Mesendoderm (in vitro differentiated cells): Measurements from ENCODE around the gene PLXNB3.
"Not testable (repeated sequence)": the region's sequence is repeated elsewhere in the genome, so short reads cannot be mapped to it uniquely, and the experiment has no call there.

Experiments used
- DNase-seq: peaks from one replicate; pipeline ENCODE4 v3.0.0; 2013
- H2AK5ac ChIP-seq: 2 replicates; pipeline ENCODE4 v1.6.1; 2013; ENCODE audit warnings: low read length, inconsistent platforms
- H2BK120ac ChIP-seq: 2 replicates; pipeline ENCODE4 v1.6.1; 2013; ENCODE audit warnings: low read depth, mild to moderate bottlenecking, low read length, moderate library complexity, mixed read lengths
- H2BK15ac ChIP-seq: replicated peaks from 2 replicates; pipeline ENCODE4 v1.6.1; 2013; ENCODE audit warnings: low read depth, mild to moderate bottlenecking, moderate library complexity
- H2BK5ac ChIP-seq: 2 replicates; pipeline ENCODE4 v1.6.1; 2013; ENCODE audit warnings: low read length, inconsistent platforms
- H3K18ac ChIP-seq: 2 replicates; pipeline ENCODE4 v1.6.1; 2013; ENCODE audit warnings: mild to moderate bottlenecking, low read length, mixed read lengths
- H3K23ac ChIP-seq: one replicate; pipeline ENCODE4 v1.6.1; 2013; ENCODE audit warnings: low read length
- H3K27ac ChIP-seq: 2 replicates; pipeline ENCODE4 v1.5.1; 2013; ENCODE audit warnings: low read depth, mild to moderate bottlenecking, inconsistent platforms, low read length, moderate library complexity
- H3K27me3 ChIP-seq: 2 replicates; pipeline ENCODE4 v1.6.1; 2013; ENCODE audit warnings: low read length, control low read depth, mild to moderate bottlenecking, inconsistent platforms; ENCODE audit not compliant: insufficient read depth, poor library complexity
- H3K36me3 ChIP-seq: 2 replicates; pipeline ENCODE4 v1.6.1; 2013; ENCODE audit warnings: low read length, inconsistent platforms; ENCODE audit not compliant: control insufficient read depth, insufficient read depth
- H3K4ac ChIP-seq: one replicate; pipeline ENCODE4 v1.6.1; 2013; ENCODE audit warnings: low read depth, mild to moderate bottlenecking, low read length, moderate library complexity
- H3K4me1 ChIP-seq: 2 replicates; pipeline ENCODE4 v1.6.1; 2013; ENCODE audit warnings: low read depth, low read length, inconsistent platforms; ENCODE audit not compliant: control insufficient read depth
- H3K4me2 ChIP-seq: 2 replicates; pipeline ENCODE4 v1.6.1; 2013; ENCODE audit warnings: low read length
- H3K4me3 ChIP-seq: 2 replicates; pipeline ENCODE4 v1.5.1; 2013; ENCODE audit warnings: mild to moderate bottlenecking, low read length
- H3K56ac ChIP-seq: one replicate; pipeline ENCODE4 v1.6.1; 2013; ENCODE audit warnings: low read length
- H3K79me1 ChIP-seq: 2 replicates; pipeline ENCODE4 v1.6.1; 2013; ENCODE audit warnings: low read length, inconsistent platforms
- H3K79me2 ChIP-seq: 2 replicates; pipeline ENCODE4 v1.6.1; 2013; ENCODE audit warnings: mild to moderate bottlenecking, low read length; ENCODE audit not compliant: control insufficient read depth, insufficient read depth
- H3K9ac ChIP-seq: 2 replicates; pipeline ENCODE4 v1.6.1; 2013; ENCODE audit warnings: low read length, inconsistent platforms
- H4K5ac ChIP-seq: one replicate; pipeline ENCODE4 v1.6.1; 2013; ENCODE audit warnings: low read length
- H4K8ac ChIP-seq: one replicate; pipeline ENCODE4 v1.6.1; 2013; ENCODE audit warnings: low read depth, mild to moderate bottlenecking, control low read depth, low read length, moderate library complexity
- WGBS: extraction: QIAGEN DNeasy Blood & Tissue Kit; methylation state at CpG from one replicate; pipeline ENCODE4 v1.1.7; 2013; ENCODE audit warnings: low lambda C conversion rate, missing lambda C conversion rate; ENCODE audit not compliant: insufficient coverage; ENCODE audit errors: extremely low coverage; 5-methylcytosine and 5-hydroxymethylcytosine counted together

Gene PLXNB3

DNA sequence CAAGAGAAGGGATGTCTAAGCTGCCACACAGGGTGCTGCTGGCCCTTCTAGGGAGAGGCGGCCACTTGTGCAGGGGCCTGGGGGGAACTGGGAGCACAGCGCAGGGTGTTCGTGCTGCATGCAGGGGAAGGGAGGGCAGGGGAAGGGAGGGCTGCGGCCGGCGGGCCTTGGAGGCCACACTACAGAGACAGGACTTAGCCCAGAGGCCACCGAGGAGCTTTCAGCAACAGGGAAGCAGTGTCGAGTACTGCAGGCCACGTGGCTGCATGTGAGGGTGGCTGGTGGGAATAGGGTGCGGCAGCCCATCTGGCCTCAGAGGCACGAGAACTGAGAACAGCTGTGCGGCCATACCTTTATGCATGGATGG is 19.0 kb upstream of the PLXNB3 start:
- not testable (repeated sequence) for H3K56ac ChIP-seq, H3K36me3 ChIP-seq, H3K79me1 ChIP-seq, H2BK120ac ChIP-seq, H3K4me2 ChIP-seq, H2BK5ac ChIP-seq, H3K79me2 ChIP-seq, H2BK15ac ChIP-seq, H3K9ac ChIP-seq, H4K5ac ChIP-seq, H2AK5ac ChIP-seq, H3K27ac ChIP-seq, DNase-seq, H3K4ac ChIP-seq, H3K27me3 ChIP-seq, H3K4me3 ChIP-seq, H3K18ac ChIP-seq, H3K4me1 ChIP-seq, H4K8ac ChIP-seq, H3K23ac ChIP-seq
- no CpG with 5 or more reads among the region's 12 CpGs for WGBS

DNA sequence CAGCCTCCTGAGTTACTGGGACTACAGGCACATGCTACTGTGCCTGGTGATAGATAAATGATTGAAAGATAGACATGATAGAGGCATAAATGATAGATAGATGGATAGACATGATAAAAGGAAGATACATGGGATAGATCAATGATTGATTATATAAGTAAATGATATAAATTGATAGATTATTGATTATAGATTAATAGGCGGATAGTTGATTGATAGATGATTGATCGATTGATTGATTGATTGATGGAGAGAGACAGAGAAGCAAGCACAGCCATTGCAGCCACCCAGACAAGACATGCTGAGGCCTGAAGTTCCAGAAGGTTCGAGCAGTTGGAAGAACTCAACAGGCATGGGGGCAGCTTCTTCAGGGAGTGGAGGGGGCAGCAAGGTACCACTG is 17.7 kb upstream of the PLXNB3 start:
- Histone ChIP-seq H3K4me3 (no peak overlapping the region), H3K4ac (no peak overlapping the region), H3K23ac (no peak overlapping the region), H3K36me3 (no peaks in the 10 kb centered on the region), H3K79me2 (no peaks in the 10 kb centered on the region), H3K27ac (no peak overlapping the region), H3K27me3 (no peaks in the 10 kb centered on the region), H3K9ac (no peak overlapping the region), H3K4me2 (no peak overlapping the region), H2AK5ac (no peak overlapping the region), H2BK120ac (no peak overlapping the region), H2BK5ac (no peak overlapping the region), H3K18ac (no peak overlapping the region), H3K79me1 (no peaks in the 10 kb centered on the region), H4K5ac (no peak overlapping the region), H2BK15ac (no peak overlapping the region), H4K8ac (no peak overlapping the region), H3K56ac (no peak overlapping the region), H3K4me1 (no peaks in the 10 kb centered on the region)
- WGBS = 100% methylated on average over 2 of the region's 3 CpGs
- no peak for DNase-seq

DNA sequence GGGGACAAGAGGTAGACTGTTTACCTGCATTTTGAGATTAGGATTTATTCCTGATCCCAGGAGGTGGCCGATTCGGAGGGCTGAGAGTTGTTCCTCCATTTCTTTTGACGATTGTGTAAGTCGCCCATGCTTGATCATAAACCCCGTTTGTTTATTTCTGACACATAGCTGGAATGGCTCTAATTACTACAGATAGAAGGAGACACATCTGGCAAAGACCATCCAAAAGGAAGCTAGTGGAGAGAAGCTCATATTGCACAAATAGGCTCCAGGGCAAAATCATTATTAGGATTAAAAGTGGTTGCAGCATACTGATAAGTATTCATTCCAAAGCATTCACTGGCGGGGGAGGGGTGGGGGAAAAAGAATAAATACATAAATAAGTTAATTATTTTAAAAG is 17.1 kb upstream of the PLXNB3 start:
- not testable (repeated sequence) for H3K36me3 ChIP-seq, H3K18ac ChIP-seq, H3K4me3 ChIP-seq, H4K8ac ChIP-seq, H2BK15ac ChIP-seq, H3K27me3 ChIP-seq, H3K79me1 ChIP-seq, H3K9ac ChIP-seq, H3K56ac ChIP-seq, H2BK5ac ChIP-seq, DNase-seq, H2AK5ac ChIP-seq, H2BK120ac ChIP-seq, H3K79me2 ChIP-seq, H4K5ac ChIP-seq, H3K4me1 ChIP-seq, H3K4ac ChIP-seq, H3K27ac ChIP-seq, H3K4me2 ChIP-seq, H3K23ac ChIP-seq
- WGBS = no CpG with 5 or more reads among the region's 6 CpGs

DNA sequence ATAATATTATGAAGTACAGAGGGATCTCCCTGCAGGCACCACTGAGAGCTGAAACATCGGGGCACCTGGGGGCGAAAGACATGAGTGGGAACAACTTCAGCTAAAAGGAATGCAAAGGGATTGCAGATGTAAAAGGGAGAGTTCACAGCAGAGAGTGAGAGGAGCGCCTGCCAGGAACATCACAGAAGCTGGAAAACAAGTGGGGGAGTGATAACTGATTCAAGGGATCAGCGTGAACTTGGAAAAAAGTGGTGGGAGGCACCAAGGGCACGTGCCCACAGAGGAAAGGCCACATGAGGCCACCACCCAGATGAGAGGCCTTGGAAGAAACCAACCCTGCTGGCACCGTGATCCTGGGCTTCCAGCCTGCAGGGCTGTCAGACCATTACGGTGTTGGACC is 15.0 kb upstream of the PLXNB3 start:
- H4K5ac ChIP-seq, H2BK5ac ChIP-seq, H3K9ac ChIP-seq, H3K27me3 ChIP-seq, H3K27ac ChIP-seq, H3K36me3 ChIP-seq, H3K79me2 ChIP-seq, H2AK5ac ChIP-seq, H2BK15ac ChIP-seq, H3K4me1 ChIP-seq, H3K4me3 ChIP-seq, H3K23ac ChIP-seq, H2BK120ac ChIP-seq, DNase-seq, H3K4ac ChIP-seq, H4K8ac ChIP-seq, H3K79me1 ChIP-seq, H3K56ac ChIP-seq, H3K4me2 ChIP-seq, H3K18ac ChIP-seq: not testable (repeated sequence)
- WGBS = no CpG with 5 or more reads among the region's 7 CpGs

DNA sequence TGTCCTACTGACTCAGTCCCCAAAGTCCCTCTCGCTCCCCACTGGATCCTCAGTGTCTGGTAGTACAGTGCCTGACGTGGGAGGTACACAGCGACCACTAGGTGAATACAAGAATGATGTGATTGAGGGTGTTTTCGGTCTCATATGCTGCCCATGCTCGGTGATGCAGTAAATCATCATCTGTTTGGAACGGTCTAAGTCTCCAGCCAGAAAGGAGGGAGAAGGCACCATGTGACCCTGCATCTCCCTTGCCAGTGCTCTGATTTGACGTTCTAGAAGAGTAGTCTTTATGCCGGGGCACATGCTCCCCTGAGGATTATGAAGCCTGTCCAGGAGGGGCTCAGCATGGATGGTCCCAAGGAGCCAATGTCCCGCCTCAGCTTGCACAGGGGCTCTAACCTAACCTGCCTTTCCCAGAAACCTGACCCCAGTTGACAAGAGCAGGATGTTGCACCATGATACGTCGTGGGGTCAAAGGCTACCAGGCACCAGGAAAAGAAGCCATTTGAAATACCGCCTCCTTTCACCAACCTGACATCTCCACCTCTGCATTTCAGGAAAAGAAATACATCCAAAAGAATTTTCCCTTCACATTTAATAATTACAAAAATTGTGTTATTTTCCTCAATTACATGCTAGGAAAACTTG is 13.8 kb upstream of the PLXNB3 start:
- Histone ChIP-seq H3K4me3 (no peak overlapping the region), H3K79me1 (no peaks in the 10 kb centered on the region), H3K23ac (no peak overlapping the region), H3K79me2 (no peaks in the 10 kb centered on the region), H4K5ac (no peak overlapping the region), H3K4ac (no peak overlapping the region), H2BK5ac (no peak overlapping the region), H3K9ac (no peak overlapping the region), H3K36me3 (no peaks in the 10 kb centered on the region), H4K8ac (no peak overlapping the region), H3K18ac (no peak overlapping the region), H3K27ac (no peak overlapping the region), H2AK5ac (no peak overlapping the region), H3K27me3 (no peaks in the 10 kb centered on the region), H3K4me1 (no peaks in the 10 kb centered on the region), H2BK15ac (no peak overlapping the region), H3K4me2 (no peak overlapping the region), H3K56ac (no peak overlapping the region), H2BK120ac (no peak overlapping the region)
- no CpG with 5 or more reads among the region's 12 CpGs for WGBS
- no peak for DNase-seq

DNA sequence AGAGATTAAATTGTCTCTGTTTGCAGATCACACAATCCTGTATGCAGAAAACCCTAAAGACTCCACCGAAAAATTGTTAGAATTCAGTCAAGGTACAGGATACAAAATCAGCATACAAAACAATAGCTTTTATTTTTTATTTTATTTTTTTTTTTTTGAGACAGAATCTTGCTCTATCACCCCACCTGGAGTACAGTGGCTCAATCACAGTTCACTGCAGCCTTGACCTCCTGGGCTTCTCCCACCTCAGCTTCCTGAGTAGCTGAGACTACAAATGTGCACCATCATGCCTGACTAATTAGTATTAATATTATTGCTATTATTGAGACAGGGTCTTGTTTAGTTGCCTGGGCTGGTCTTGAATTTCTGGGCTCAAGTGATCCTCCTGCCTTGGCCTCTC is 8.9 kb upstream of the PLXNB3 start:
- Histone ChIP-seq H2BK120ac (no peak overlapping the region), H2BK15ac (no peak overlapping the region), H3K4me2 (no peak overlapping the region), H4K8ac (no peak overlapping the region), H3K79me2 (no peaks in the 10 kb centered on the region), H3K27ac (no peak overlapping the region), H3K4me3 (no peak overlapping the region), H3K4me1 (no peaks in the 10 kb centered on the region), H3K27me3 (no peaks in the 10 kb centered on the region), H3K56ac (no peak overlapping the region), H4K5ac (no peak overlapping the region), H3K18ac (no peak overlapping the region), H2AK5ac (no peak overlapping the region), H3K36me3 (no peaks in the 10 kb centered on the region), H3K23ac (no peak overlapping the region), H2BK5ac (no peak overlapping the region), H3K4ac (no peak overlapping the region), H3K9ac (no peak overlapping the region), H3K79me1 (no peaks in the 10 kb centered on the region)
- no CpG with 5 or more reads among the region's 1 CpG for WGBS
- no peak for DNase-seq
